Activated CD4-positive, alpha-beta T cell treated with anti-CD3 and anti-CD28 coated beads, Interleukin-10, Interleukin-2, amounts not matched to agents 100 ng/mL and 50 ng/mL, durations not matched to agents 16 hours and 8 hours (primary cell): ENCODE results near the gene FAHD1.
"Not testable (repeated sequence)": the region's sequence is repeated elsewhere in the genome, so short reads cannot be mapped to it uniquely, and the experiment has no call there.

Experiments used
- DNase-seq: peaks from one replicate; pipeline ENCODE4 v3.0.0-alpha.2; 2020

Gene FAHD1

GRCh38 chr16:1857433-1858097, 30.6 kb downstream of the FAHD1 start:
- DNase-seq, result no peak

- no peak for DNase-seq
Measured at GRCh38 chr16:1858189-1858865, 31.3 kb downstream of the FAHD1 start.

GRCh38 chr16:1859650-1860049, 32.6 kb downstream of the FAHD1 start:
- no peak for DNase-seq

- DNase-seq, result no peak
Measured at GRCh38 chr16:1861730-1862129, 34.7 kb downstream of the FAHD1 start.

- no peak for DNase-seq
Measured at GRCh38 chr16:1862394-1862793, 35.4 kb downstream of the FAHD1 start.

GRCh38 chr16:1863681-1864460, 36.9 kb downstream of the FAHD1 start:
- DNase-seq, result peak; percentile 14

GRCh38 chr16:1865902-1866690, 39.1 kb downstream of the FAHD1 start:
- no peak for DNase-seq

GRCh38 chr16:1870365-1871082, 43.5 kb downstream of the FAHD1 start:
- DNase-seq, result no peak

GRCh38 chr16:1871974-1872635, 45.1 kb downstream of the FAHD1 start, which contains the start of gene MEIOB:
Gene MEIOB, minus strand, starts transcription at chr16:1872164. Its CDS starts 3,989 bp downstream, at chr16:1868175.
- DNase-seq, result peak; percentile 17

GRCh38 chr16:1874854-1875253, 47.8 kb downstream of the FAHD1 start:
- no peak for DNase-seq

GRCh38 chr16:1876066-1876465, 49.1 kb downstream of the FAHD1 start:
- DNase-seq, result not testable (repeated sequence)

GRCh38 chr16:1876468-1876867, 49.5 kb downstream of the FAHD1 start:
- peak; percentile 73 for DNase-seq

GRCh38 chr16:1877089-1877488, 50.1 kb downstream of the FAHD1 start:
- DNase-seq, result no peak

- DNase-seq, result no peak
Measured at GRCh38 chr16:1877804-1878203, 50.8 kb downstream of the FAHD1 start.

GRCh38 chr16:1878256-1878655, 51.2 kb downstream of the FAHD1 start:
- no peak for DNase-seq
